ENCODE data around the gene MYBPH.

DNA sequence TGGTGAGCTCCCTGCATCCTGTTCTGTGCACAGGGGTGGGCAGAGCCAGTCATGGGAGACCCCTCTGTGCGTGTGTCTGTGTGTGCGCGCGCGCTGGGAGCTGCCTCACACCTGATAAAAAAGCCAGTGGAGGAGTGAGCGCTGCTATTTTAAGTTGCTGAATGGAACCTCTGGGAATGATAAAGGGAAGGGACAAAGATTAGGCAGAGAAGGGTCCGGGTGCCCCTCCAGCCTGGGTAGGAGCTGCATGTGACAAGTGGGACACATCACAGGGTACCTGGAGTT, 47.3 kb downstream of the MYBPH start:
- TF ChIP-seq TARDBP (IDR thresholded peaks at IDR 0.05; ENCODE audit: borderline replicate concordance) (no peak), POLR2AphosphoS5 (IDR thresholded peaks at IDR 0.05; ENCODE audit: low read length) (no peak), SREBF2 (IDR thresholded peaks at IDR 0.05; ENCODE audit: low read length) (no peak), MEF2A (IDR thresholded peaks at IDR 0.05; ENCODE audit: insufficient read depth, low read depth, low read length) (no peak), KAT2A (conservative IDR thresholded peaks at IDR 0.05; ENCODE audit: control insufficient read depth, low read depth, low read length) (no peak), MXI1 (IDR thresholded peaks at IDR 0.05; ENCODE audit: low read depth, low read length) (no peak), SMC3 (IDR thresholded peaks at IDR 0.05; ENCODE audit: borderline replicate concordance, low read length) (no peak), KDM1A (IDR thresholded peaks at IDR 0.05; ENCODE audit: borderline replicate concordance) (no peak)
- TF ChIP-seq, protein P1, sequence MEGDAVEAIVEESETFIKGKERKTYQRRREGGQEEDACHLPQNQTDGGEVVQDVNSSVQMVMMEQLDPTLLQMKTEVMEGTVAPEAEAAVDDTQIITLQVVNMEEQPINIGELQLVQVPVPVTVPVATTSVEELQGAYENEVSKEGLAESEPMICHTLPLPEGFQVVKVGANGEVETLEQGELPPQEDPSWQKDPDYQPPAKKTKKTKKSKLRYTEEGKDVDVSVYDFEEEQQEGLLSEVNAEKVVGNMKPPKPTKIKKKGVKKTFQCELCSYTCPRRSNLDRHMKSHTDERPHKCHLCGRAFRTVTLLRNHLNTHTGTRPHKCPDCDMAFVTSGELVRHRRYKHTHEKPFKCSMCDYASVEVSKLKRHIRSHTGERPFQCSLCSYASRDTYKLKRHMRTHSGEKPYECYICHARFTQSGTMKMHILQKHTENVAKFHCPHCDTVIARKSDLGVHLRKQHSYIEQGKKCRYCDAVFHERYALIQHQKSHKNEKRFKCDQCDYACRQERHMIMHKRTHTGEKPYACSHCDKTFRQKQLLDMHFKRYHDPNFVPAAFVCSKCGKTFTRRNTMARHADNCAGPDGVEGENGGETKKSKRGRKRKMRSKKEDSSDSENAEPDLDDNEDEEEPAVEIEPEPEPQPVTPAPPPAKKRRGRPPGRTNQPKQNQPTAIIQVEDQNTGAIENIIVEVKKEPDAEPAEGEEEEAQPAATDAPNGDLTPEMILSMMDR (IDR thresholded peaks at IDR 0.05 in 2 of 3, conservative IDR thresholded peaks at IDR 0.05 in 1 of 3; ENCODE audit: control insufficient read depth in 2 of 3, extremely low read depth in 1 of 3, insufficient read depth in 1 of 3, low read depth in 3 of 3, low read length in 3 of 3): no peak
- TF ChIP-seq, protein P2, sequence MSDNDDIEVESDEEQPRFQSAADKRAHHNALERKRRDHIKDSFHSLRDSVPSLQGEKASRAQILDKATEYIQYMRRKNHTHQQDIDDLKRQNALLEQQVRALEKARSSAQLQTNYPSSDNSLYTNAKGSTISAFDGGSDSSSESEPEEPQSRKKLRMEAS (IDR thresholded peaks at IDR 0.05; ENCODE audit: low read depth, low read length): no peak
